ENCODE data around the gene CEP152. TPM values are rescaled to one million over a fixed set of nuclear protein-coding genes. Genes with fewer than 3 reads are reported as not detected.

CEP152 gene
- total RNA-seq, 4 donors from 2014 or later: 2.7 to 10.1 (median 3.9) TPM

DNA sequence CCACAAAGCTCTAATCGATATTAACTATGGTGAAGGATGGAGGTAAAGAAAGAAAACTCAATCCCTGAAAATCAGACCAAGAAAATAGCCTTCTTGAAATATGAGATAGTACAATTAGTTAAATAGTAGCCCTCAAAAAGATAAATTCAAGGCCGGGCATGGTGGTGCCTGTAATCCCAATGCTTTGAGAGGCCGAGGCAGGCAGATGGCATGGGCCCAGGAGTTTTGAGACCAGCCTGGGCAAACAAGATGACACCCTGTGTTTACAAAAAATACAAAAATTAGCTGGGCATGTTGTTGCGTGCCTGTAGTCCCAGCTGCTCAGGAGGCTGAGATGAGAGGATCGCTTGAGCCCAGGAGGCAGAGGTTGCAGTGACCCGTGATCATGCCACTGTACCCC is 31.6 kb upstream of the CEP152 start:
- Histone ChIP-seq H3K27ac (replicated peaks in 1 of 4) (no peak overlapping the region), H3K9me3 (no peaks in the 10 kb centered on the region), H3K4me3 (no peak overlapping the region), H3K27me3 (no peaks in the 10 kb centered on the region), H3K4me1 (no peaks in the 10 kb centered on the region), H3K36me3 (no peaks in the 10 kb centered on the region)
- intact Hi-C loops (cut with DNase I): no loop called here
- DNase-seq (ENCODE audit: extremely low spot score): no peak
- WGBS: 86% methylated on average over 6 of the region's 6 CpGs
- no peak for TF ChIP-seq EP300 (IDR thresholded peaks at IDR 0.05)
- TF ChIP-seq POLR2AphosphoS5 (IDR thresholded peaks at IDR 0.05): no peak
- TF ChIP-seq, protein P1, sequence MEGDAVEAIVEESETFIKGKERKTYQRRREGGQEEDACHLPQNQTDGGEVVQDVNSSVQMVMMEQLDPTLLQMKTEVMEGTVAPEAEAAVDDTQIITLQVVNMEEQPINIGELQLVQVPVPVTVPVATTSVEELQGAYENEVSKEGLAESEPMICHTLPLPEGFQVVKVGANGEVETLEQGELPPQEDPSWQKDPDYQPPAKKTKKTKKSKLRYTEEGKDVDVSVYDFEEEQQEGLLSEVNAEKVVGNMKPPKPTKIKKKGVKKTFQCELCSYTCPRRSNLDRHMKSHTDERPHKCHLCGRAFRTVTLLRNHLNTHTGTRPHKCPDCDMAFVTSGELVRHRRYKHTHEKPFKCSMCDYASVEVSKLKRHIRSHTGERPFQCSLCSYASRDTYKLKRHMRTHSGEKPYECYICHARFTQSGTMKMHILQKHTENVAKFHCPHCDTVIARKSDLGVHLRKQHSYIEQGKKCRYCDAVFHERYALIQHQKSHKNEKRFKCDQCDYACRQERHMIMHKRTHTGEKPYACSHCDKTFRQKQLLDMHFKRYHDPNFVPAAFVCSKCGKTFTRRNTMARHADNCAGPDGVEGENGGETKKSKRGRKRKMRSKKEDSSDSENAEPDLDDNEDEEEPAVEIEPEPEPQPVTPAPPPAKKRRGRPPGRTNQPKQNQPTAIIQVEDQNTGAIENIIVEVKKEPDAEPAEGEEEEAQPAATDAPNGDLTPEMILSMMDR (IDR thresholded peaks at IDR 0.05): no peak
- no peak for TF ChIP-seq POLR2A (IDR thresholded peaks at IDR 0.05; ENCODE audit: low read depth)

DNA sequence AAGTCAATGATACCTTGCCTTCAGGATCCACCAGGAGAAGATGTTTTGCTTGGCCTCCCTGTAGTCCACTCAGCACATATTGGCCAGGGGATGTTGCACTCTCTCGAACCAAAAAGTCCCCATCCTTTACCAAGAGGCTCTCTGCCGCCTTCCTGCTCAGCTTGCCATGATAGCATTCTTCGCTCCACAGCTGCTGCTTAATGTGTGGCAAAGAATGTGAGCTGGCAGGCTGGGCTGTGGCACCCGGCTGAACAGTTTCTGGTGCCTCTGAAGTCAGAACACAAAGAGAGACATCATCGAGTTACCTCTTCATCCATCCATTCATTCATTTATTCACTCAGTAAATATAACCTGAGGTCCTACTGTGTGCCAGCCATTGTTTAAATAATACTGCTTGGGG is 23.9 kb upstream of the CEP152 start:
- Histone ChIP-seq H3K9me3 (peaks cover 0 to 16% (median 4%) of the 10 kb centered on the region in 4 donors), H3K27me3 (no peaks in the 10 kb centered on the region), H3K4me3 (no peak overlapping the region), H3K36me3 (no peaks in the 10 kb centered on the region), H3K4me1 (no peaks in the 10 kb centered on the region), H3K27ac (replicated peaks in 1 of 4) (no peak overlapping the region)
- DNase-seq (ENCODE audit: extremely low spot score): no peak
- intact Hi-C loops (cut with DNase I): no loop called here
- TF ChIP-seq POLR2AphosphoS5 (IDR thresholded peaks at IDR 0.05) (no peak), EP300 (IDR thresholded peaks at IDR 0.05) (no peak), POLR2A (IDR thresholded peaks at IDR 0.05; ENCODE audit: low read depth) (no peak)
- TF ChIP-seq, protein P1 (IDR thresholded peaks at IDR 0.05): no peak
- 96% methylated on average over 5 of the region's 5 CpGs for WGBS

DNA sequence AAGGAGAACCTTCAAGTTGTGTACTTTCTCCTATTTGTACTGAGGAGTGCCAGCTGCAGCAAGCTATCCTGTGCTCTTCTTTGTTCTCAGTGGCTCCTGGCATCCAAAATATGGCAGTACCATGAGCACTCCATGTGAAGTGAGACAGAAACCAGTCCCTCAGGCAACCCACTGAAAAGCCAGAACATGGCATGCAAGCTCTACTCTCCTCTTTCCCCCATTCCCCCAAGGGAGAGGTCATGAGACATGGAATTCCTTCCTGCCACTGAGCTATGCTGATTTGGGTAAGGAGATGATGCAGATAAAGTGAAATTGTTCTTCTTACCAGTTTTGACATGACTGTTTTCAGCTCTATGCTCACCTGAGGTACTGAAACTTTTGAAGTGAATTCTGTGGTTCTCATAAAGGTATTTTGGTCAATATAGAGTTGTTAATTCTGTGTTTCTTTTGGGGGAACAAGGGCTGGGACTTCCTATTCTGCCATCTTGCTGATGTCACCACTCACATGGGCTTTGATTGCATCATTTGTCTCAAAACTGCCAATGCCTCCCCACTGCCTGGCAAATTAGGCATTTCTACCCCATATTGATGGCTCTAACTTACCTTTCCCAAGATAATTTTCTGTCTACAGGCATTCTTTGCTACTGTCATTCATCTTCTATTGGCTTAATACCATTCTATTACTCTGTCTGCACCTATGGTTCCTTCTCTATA is 22.8 kb upstream of the CEP152 start:
- intact Hi-C loops (cut with DNase I): no loop called here
- Histone ChIP-seq H3K36me3 (no peaks in the 10 kb centered on the region), H3K9me3 (peaks cover 0 to 16% (median 4%) of the 10 kb centered on the region in 4 donors), H3K27me3 (no peaks in the 10 kb centered on the region), H3K27ac (replicated peaks in 1 of 4) (no peak overlapping the region), H3K4me3 (no peak overlapping the region), H3K4me1 (no peaks in the 10 kb centered on the region)
- TF ChIP-seq, protein P1 (IDR thresholded peaks at IDR 0.05): no peak
- TF ChIP-seq POLR2AphosphoS5 (IDR thresholded peaks at IDR 0.05) (no peak), POLR2A (IDR thresholded peaks at IDR 0.05; ENCODE audit: low read depth) (no peak), EP300 (IDR thresholded peaks at IDR 0.05) (no peak)
- DNase-seq (ENCODE audit: extremely low spot score): no peak

DNA sequence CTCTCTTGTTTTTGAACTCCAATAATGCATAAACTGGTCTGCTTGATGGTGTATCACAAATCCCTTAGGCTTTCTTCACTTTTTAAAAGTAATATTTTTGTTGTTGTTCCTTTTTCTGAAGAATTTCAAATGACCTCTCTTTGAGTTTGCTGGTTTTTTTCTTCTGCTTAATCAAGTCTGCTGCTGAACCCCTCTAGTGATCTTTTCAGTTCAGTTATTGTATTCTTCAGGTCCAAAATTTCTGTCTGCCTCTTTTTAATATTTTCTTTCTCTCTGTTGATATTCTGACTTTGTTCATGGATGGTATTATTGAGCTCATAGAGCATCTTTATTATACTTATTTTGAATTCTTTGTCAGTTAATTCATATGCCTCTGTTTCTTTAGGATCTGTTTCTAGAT is 21.8 kb upstream of the CEP152 start:
- Histone ChIP-seq H3K27ac (replicated peaks in 1 of 4) (no peak overlapping the region), H3K9me3 (peaks cover 0 to 16% (median 4%) of the 10 kb centered on the region in 4 donors), H3K4me3 (no peak overlapping the region), H3K36me3 (no peaks in the 10 kb centered on the region), H3K27me3 (no peaks in the 10 kb centered on the region), H3K4me1 (no peaks in the 10 kb centered on the region)
- no peak for DNase-seq (ENCODE audit: extremely low spot score)
- TF ChIP-seq EP300 (IDR thresholded peaks at IDR 0.05): no peak
- TF ChIP-seq, protein P1 (IDR thresholded peaks at IDR 0.05): no peak
- intact Hi-C loops (cut with DNase I): no loop called here

DNA sequence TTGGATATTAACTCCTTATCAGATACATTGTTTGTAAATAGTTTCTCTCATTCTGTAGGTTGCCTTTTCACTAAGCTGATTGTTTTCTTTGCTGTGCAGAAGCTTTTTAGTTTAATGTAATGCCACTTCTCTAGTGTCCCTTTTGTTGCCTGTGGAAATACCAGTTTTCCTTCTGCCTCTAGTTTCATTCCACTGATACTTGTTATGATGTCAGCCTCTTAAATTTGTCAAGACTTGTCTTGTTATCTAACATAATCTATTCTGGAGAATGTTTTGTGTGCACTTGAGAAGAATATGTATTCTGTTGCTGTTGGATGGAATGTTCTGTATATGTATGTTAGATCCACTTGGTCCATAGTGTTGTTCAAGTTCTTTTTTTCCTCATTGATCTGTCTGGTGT is 18.0 kb upstream of the CEP152 start:
- no peak overlapping the region for H3K27ac ChIP-seq (replicated peaks in 1 of 4)
- no peaks in the 10 kb centered on the region for H3K27me3 ChIP-seq
- intact Hi-C loops (cut with DNase I): no loop called here
- peaks cover 0 to 16% (median 4%) of the 10 kb centered on the region in 4 donors for H3K9me3 ChIP-seq
- H3K36me3 ChIP-seq: no peaks in the 10 kb centered on the region
- H3K4me1 ChIP-seq: no peaks in the 10 kb centered on the region
- H3K4me3 ChIP-seq: no peak overlapping the region
- DNase-seq (ENCODE audit: extremely low spot score): no peak
- TF ChIP-seq POLR2AphosphoS5 (IDR thresholded peaks at IDR 0.05) (no peak), EP300 (IDR thresholded peaks at IDR 0.05) (no peak), POLR2A (IDR thresholded peaks at IDR 0.05; ENCODE audit: low read depth) (no peak)
- TF ChIP-seq, protein P1 (IDR thresholded peaks at IDR 0.05): no peak

Data from esophagus muscularis mucosa (tissue), 4 donors.